HEK293 (cell line): ENCODE data around the gene MAP6.

Source experiments
- CTCF ChIA-PET: fragments of 350-600 bp; formaldehyde crosslinking; extraction: SDS; loops from one replicate; lab custom pipeline; 2021; ENCODE audit warnings: antibody characterized with exemption; lab: Yijun Ruan, JAX
- POLR2A ChIA-PET: fragments of 300-600 bp; formaldehyde crosslinking; extraction: SDS; loops from one replicate; lab custom pipeline; 2020; ENCODE audit warnings: antibody characterized with exemption, inconsistent platforms; lab: Yijun Ruan, JAX
- H3K27ac ChIP-seq: fragments of 200-500 bp; sonication (Bioruptor generic); 2 replicates; pipeline ENCODE4 v1.5.1; 2014; ENCODE audit warnings: low read depth, low read length, control low read depth, inconsistent platforms; ENCODE audit errors: extremely low read depth
- H3K36me3 ChIP-seq, 2 experiments: fragments of 200-500 bp in 1 of 2; sonication (Bioruptor generic) in 1 of 2; 1 replicate in 1 of 2; 2 replicates in 1 of 2; pipeline ENCODE4 v1.5.1; 2014 to 2017; ENCODE audit warnings: inconsistent platforms in 2 of 2, low read length in 2 of 2; ENCODE audit not compliant: control insufficient read depth in 2 of 2, insufficient read depth in 1 of 2
- H3K4me1 ChIP-seq: fragments of 200-500 bp; sonication (Bioruptor generic); 2 replicates; pipeline ENCODE4 v1.5.1; 2014; ENCODE audit warnings: mild to moderate bottlenecking, low read length, inconsistent platforms; ENCODE audit not compliant: control insufficient read depth, insufficient read depth
- H3K4me3 ChIP-seq: 2 replicates; pipeline ENCODE4 v1.5.1; 2011; ENCODE audit warnings: low read depth, mild to moderate bottlenecking, control low read depth, low read length, moderate library complexity
- H3K9me3 ChIP-seq: fragments of 200-500 bp; sonication (Bioruptor generic); 2 replicates; pipeline ENCODE4 v1.5.1; 2014; ENCODE audit warnings: low read depth, low read length, inconsistent platforms; ENCODE audit not compliant: control insufficient read depth, insufficient read depth
- BCL11B ChIP-seq: fragments of 450-650 bp; formaldehyde crosslinking; IDR thresholded peaks from 2 replicates; pipeline ENCODE4 v1.5.1; 2016; ENCODE audit warnings: low read depth, missing biosample characterization, missing genetic modification characterization
- GLI2 ChIP-seq: fragments of 450-650 bp; formaldehyde crosslinking; IDR thresholded peaks from 2 replicates; pipeline ENCODE4; 2017; ENCODE audit warnings: missing biosample characterization, missing genetic modification characterization, low read depth, borderline replicate concordance
- GLIS1 ChIP-seq: fragments of 450-650 bp; formaldehyde crosslinking; IDR thresholded peaks from 2 replicates; pipeline ENCODE4 v1.5.1; 2016; ENCODE audit warnings: missing biosample characterization, missing genetic modification characterization
- KLF7 ChIP-seq: fragments of 450-650 bp; formaldehyde crosslinking; IDR thresholded peaks from 2 replicates; pipeline ENCODE4 v1.5.1; 2016; ENCODE audit warnings: missing biosample characterization, missing genetic modification characterization, borderline replicate concordance
- MYNN ChIP-seq: fragments of 450-650 bp; formaldehyde crosslinking; IDR thresholded peaks from 2 replicates; pipeline ENCODE4 v1.5.1; 2016; ENCODE audit warnings: missing biosample characterization, missing genetic modification characterization, borderline replicate concordance
- PRDM2 ChIP-seq: fragments of 450-650 bp; formaldehyde crosslinking; IDR thresholded peaks from 2 replicates; pipeline ENCODE4 v1.5.1; 2016; ENCODE audit warnings: missing biosample characterization, missing genetic modification characterization, borderline replicate concordance
- ZBTB8A ChIP-seq: fragments of 450-650 bp; formaldehyde crosslinking; IDR thresholded peaks from 2 replicates; pipeline ENCODE4 v1.5.1; 2016; ENCODE audit warnings: missing biosample characterization, missing genetic modification characterization
- ZFP3 ChIP-seq: fragments of 450-650 bp; formaldehyde crosslinking; IDR thresholded peaks from 2 replicates; pipeline ENCODE4 v1.5.1; 2016; ENCODE audit warnings: low read depth, missing biosample characterization, missing genetic modification characterization
- ZNF132 ChIP-seq: fragments of 450-650 bp; formaldehyde crosslinking; IDR thresholded peaks from 2 replicates; pipeline ENCODE4 v1.5.1; 2017; ENCODE audit warnings: missing biosample characterization, missing genetic modification characterization, borderline replicate concordance
- ZNF138 ChIP-seq: fragments of 450-650 bp; formaldehyde crosslinking; IDR thresholded peaks from 2 replicates; pipeline ENCODE4 v1.5.1; 2016; ENCODE audit warnings: missing biosample characterization, missing genetic modification characterization, borderline replicate concordance
- ZNF146 ChIP-seq: fragments of 450-650 bp; formaldehyde crosslinking; IDR thresholded peaks from 2 replicates; pipeline ENCODE4 v1.5.1; 2016; ENCODE audit warnings: missing biosample characterization, missing genetic modification characterization
- ZNF184 ChIP-seq: fragments of 450-650 bp; IDR thresholded peaks from 2 replicates; pipeline ENCODE4 v1.5.1; 2018; ENCODE audit warnings: missing biosample characterization, mild to moderate bottlenecking, missing genetic modification characterization
- ZNF211 ChIP-seq: fragments of 450-650 bp; formaldehyde crosslinking; IDR thresholded peaks from 2 replicates; pipeline ENCODE4 v1.5.1; 2016; ENCODE audit warnings: low read depth, missing biosample characterization, missing genetic modification characterization
- ZNF266 ChIP-seq: fragments of 450-650 bp; formaldehyde crosslinking; IDR thresholded peaks from 2 replicates; pipeline ENCODE4 v1.5.1; 2016; ENCODE audit warnings: missing biosample characterization, missing genetic modification characterization, low read depth
- ZNF292 ChIP-seq: fragments of 450-650 bp; formaldehyde crosslinking; IDR thresholded peaks from 2 replicates; pipeline ENCODE4 v1.5.1; 2016; ENCODE audit warnings: low read depth, missing biosample characterization, missing genetic modification characterization, borderline replicate concordance
- ZNF311 ChIP-seq: fragments of 450-650 bp; formaldehyde crosslinking; IDR thresholded peaks from 2 replicates; pipeline ENCODE4 v1.5.1; 2017; ENCODE audit warnings: missing biosample characterization, missing genetic modification characterization, borderline replicate concordance
- ZNF350 ChIP-seq: fragments of 450-650 bp; formaldehyde crosslinking; IDR thresholded peaks from 2 replicates; pipeline ENCODE4 v1.5.0; 2017; ENCODE audit warnings: missing biosample characterization, mild to moderate bottlenecking, missing genetic modification characterization
- ZNF404 ChIP-seq: fragments of 450-650 bp; formaldehyde crosslinking; IDR thresholded peaks from 2 replicates; pipeline ENCODE4 v1.5.1; 2017; ENCODE audit warnings: missing biosample characterization, missing genetic modification characterization
- ZNF514 ChIP-seq: fragments of 450-650 bp; formaldehyde crosslinking; IDR thresholded peaks from 2 replicates; pipeline ENCODE4 v1.5.1; 2016; ENCODE audit warnings: missing biosample characterization, missing genetic modification characterization
- ZNF529 ChIP-seq: fragments of 450-650 bp; formaldehyde crosslinking; IDR thresholded peaks from 2 replicates; pipeline ENCODE4 v1.5.1; 2017; ENCODE audit warnings: missing genetic modification characterization, missing biosample characterization; ENCODE audit not compliant: insufficient replicate concordance
- ZNF530 ChIP-seq: fragments of 450-650 bp; formaldehyde crosslinking; IDR thresholded peaks from 2 replicates; pipeline ENCODE4 v1.5.1; 2016; ENCODE audit warnings: low read depth, missing biosample characterization, missing genetic modification characterization
- ZNF571 ChIP-seq: fragments of 450-650 bp; formaldehyde crosslinking; IDR thresholded peaks from 2 replicates; pipeline ENCODE4 v1.5.0; 2017; ENCODE audit warnings: missing biosample characterization, missing genetic modification characterization
- ZNF621 ChIP-seq: fragments of 450-650 bp; formaldehyde crosslinking; IDR thresholded peaks from 2 replicates; pipeline ENCODE4 v1.5.1; 2017; ENCODE audit warnings: missing biosample characterization, missing genetic modification characterization
- ZNF707 ChIP-seq: fragments of 450-650 bp; formaldehyde crosslinking; IDR thresholded peaks from 2 replicates; pipeline ENCODE4 v1.5.1; 2016; ENCODE audit warnings: missing biosample characterization, missing genetic modification characterization
- ZSCAN23 ChIP-seq: fragments of 450-650 bp; formaldehyde crosslinking; IDR thresholded peaks from 2 replicates; pipeline ENCODE4 v1.5.1; 2016; ENCODE audit warnings: missing biosample characterization, missing genetic modification characterization
- TF ChIP-seq, protein P1 (sequence below): fragments of 450-650 bp; formaldehyde crosslinking; IDR thresholded peaks from 2 replicates; pipeline ENCODE4 v1.5.1; 2016; ENCODE audit warnings: missing biosample characterization, missing genetic modification characterization
- TF ChIP-seq, protein P2 (sequence below): fragments of 450-650 bp; formaldehyde crosslinking; IDR thresholded peaks from 2 replicates; pipeline ENCODE4 v1.5.0; 2017; ENCODE audit warnings: missing biosample characterization, missing genetic modification characterization, borderline replicate concordance

MAP6 gene

GRCh38 chr11:75553182-75553581 is 115.7 kb downstream of the MAP6 start:
- Histone ChIP-seq H3K4me1 (no peaks in the 10 kb centered on the region; the same call in 1 of the 2 replicates), H3K4me3 (no peak overlapping the region), H3K36me3 (no peaks in the 10 kb centered on the region), H3K27ac (no peak overlapping the region), H3K9me3 (no peaks in the 10 kb centered on the region)
- TF ChIP-seq ZNF404 (no peak), ZNF211 (tag by site-specific recombination) (no peak), ZNF138 (tag by site-specific recombination) (no peak), ZNF184 (tag by site-specific recombination) (no peak), ZNF529 (no peak), MYNN (tag by site-specific recombination) (no peak), ZNF530 (tag by site-specific recombination) (no peak), ZNF350 (no peak), GLIS1 (tag by site-specific recombination) (no peak), ZNF621 (tag by site-specific recombination) (no peak), PRDM2 (tag by site-specific recombination) (no peak), ZNF292 (no peak), ZNF132 (tag by site-specific recombination) (no peak), ZNF266 (tag by site-specific recombination) (no peak), ZNF146 (tag by site-specific recombination) (no peak), ZNF514 (tag by site-specific recombination) (no peak), ZNF311 (no peak), ZBTB8A (tag by site-specific recombination) (no peak)
- TF ChIP-seq, protein P1, sequence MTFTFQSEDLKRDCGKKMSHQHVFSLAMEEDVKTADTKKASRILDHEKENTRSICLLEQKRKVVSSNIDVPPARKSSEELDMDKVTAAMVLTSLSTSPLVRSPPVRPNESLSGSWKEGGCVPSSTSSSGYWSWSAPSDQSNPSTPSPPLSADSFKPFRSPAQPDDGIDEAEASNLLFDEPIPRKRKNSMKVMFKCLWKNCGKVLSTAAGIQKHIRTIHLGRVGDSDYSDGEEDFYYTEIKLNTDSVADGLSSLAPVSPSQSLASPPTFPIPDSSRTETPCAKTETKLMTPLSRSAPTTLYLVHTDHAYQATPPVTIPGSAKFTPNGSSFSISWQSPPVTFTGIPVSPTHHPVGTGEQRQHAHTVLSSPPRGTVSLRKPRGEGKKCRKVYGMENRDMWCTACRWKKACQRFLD (tag by site-specific recombination) = no peak
- CTCF ChIA-PET = interaction anchor here (1.3 to 1.9 kb wide), 4 partner anchors 21 to 104 kb away, joined by 3 to 9 read pairs (median 6); no protein-coding TSS in a partner anchor
- POLR2A ChIA-PET = interaction anchor here (0.5 to 1.9 kb wide), 7 partner anchors 10 to 283 kb away, joined by 3 to 23 read pairs (median 5); partner anchors contain the start of gene SERPINH1

- H3K36me3 ChIP-seq = no peaks in the 10 kb centered on the region
- CTCF ChIA-PET = interaction anchor here (0.7 to 1.6 kb wide), 7 partner anchors 11 to 578 kb away, joined by 3 to 6 read pairs (median 4); no protein-coding TSS in a partner anchor
- POLR2A ChIA-PET = no interaction called here
- H3K9me3 ChIP-seq = no peaks in the 10 kb centered on the region
- H3K4me3 ChIP-seq = no peak overlapping the region
- no peaks in the 10 kb centered on the region; the same call in 1 of the 2 replicates for H3K4me1 ChIP-seq
- H3K27ac ChIP-seq = no peak overlapping the region
- TF ChIP-seq BCL11B (tag by site-specific recombination) (no peak), GLI2 (tag by site-specific recombination) (no peak), ZSCAN23 (tag by site-specific recombination) (no peak), ZNF707 (no peak), ZNF571 (tag by site-specific recombination) (no peak), KLF7 (tag by site-specific recombination) (no peak), ZNF132 (tag by site-specific recombination) (no peak), ZFP3 (no peak)
- TF ChIP-seq, protein P2, sequence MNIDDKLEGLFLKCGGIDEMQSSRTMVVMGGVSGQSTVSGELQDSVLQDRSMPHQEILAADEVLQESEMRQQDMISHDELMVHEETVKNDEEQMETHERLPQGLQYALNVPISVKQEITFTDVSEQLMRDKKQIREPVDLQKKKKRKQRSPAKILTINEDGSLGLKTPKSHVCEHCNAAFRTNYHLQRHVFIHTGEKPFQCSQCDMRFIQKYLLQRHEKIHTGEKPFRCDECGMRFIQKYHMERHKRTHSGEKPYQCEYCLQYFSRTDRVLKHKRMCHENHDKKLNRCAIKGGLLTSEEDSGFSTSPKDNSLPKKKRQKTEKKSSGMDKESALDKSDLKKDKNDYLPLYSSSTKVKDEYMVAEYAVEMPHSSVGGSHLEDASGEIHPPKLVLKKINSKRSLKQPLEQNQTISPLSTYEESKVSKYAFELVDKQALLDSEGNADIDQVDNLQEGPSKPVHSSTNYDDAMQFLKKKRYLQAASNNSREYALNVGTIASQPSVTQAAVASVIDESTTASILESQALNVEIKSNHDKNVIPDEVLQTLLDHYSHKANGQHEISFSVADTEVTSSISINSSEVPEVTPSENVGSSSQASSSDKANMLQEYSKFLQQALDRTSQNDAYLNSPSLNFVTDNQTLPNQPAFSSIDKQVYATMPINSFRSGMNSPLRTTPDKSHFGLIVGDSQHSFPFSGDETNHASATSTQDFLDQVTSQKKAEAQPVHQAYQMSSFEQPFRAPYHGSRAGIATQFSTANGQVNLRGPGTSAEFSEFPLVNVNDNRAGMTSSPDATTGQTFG (tag by site-specific recombination) = no peak
Observed at GRCh38 chr11:75549370-75549958, 119.4 kb downstream of the MAP6 start.
